Ishikawa (cell line): ENCODE results near the gene PLPPR1.

ENCODE experiments used
- CEBPB ChIP-seq: IDR thresholded peaks from 2 replicates; pipeline ENCODE4 v1.6.1; 2012
- CREB1 ChIP-seq: IDR thresholded peaks from 2 replicates; pipeline ENCODE4 v1.6.1; 2012; ENCODE audit warnings: low read depth
- EGR1 ChIP-seq: IDR thresholded peaks from 2 replicates; pipeline ENCODE4 v1.6.1; 2012
- EP300 ChIP-seq: IDR thresholded peaks from 2 replicates; pipeline ENCODE4 v1.6.1; 2012; ENCODE audit warnings: borderline replicate concordance
- FOXM1 ChIP-seq: IDR thresholded peaks from 2 replicates; pipeline ENCODE4 v1.6.1; 2012; ENCODE audit warnings: low read depth, borderline replicate concordance
- MAX ChIP-seq: IDR thresholded peaks from 2 replicates; pipeline ENCODE4 v1.6.1; 2012
- NFIC ChIP-seq: IDR thresholded peaks from 2 replicates; pipeline ENCODE4 v1.6.1; 2012
- RAD21 ChIP-seq: IDR thresholded peaks from 2 replicates; pipeline ENCODE4 v1.6.1; 2012; ENCODE audit warnings: low read depth
- REST ChIP-seq: IDR thresholded peaks from 2 replicates; pipeline ENCODE4 v1.6.1; 2012; ENCODE audit warnings: low read depth, mild to moderate bottlenecking
- TAF1 ChIP-seq: IDR thresholded peaks from 2 replicates; pipeline ENCODE4 v1.6.1; 2012; ENCODE audit warnings: low read depth, mild to moderate bottlenecking
- TCF12 ChIP-seq: IDR thresholded peaks from 2 replicates; pipeline ENCODE4 v1.6.1; 2012; ENCODE audit warnings: low read depth
- TEAD4 ChIP-seq: IDR thresholded peaks from 2 replicates; pipeline ENCODE4 v1.6.1; 2012
- YY1 ChIP-seq: IDR thresholded peaks from 2 replicates; pipeline ENCODE4 v1.6.1; 2012; ENCODE audit warnings: low read depth
- ZBTB7A ChIP-seq: IDR thresholded peaks from 2 replicates; pipeline ENCODE4 v1.6.1; 2012; ENCODE audit warnings: low read depth
- TF ChIP-seq, protein P1 (sequence below): IDR thresholded peaks from 2 replicates; pipeline ENCODE4 v1.6.1; 2012

Gene PLPPR1

GRCh38 chr9:101029315-101030085, 973 bp downstream of the PLPPR1 start:
- TF ChIP-seq RAD21 (no peak), TEAD4 (no peak), NFIC (no peak), REST (no peak), CEBPB (no peak), YY1 (no peak), FOXM1 (no peak), TAF1 (no peak), MAX (no peak)
- TF ChIP-seq, protein P1, sequence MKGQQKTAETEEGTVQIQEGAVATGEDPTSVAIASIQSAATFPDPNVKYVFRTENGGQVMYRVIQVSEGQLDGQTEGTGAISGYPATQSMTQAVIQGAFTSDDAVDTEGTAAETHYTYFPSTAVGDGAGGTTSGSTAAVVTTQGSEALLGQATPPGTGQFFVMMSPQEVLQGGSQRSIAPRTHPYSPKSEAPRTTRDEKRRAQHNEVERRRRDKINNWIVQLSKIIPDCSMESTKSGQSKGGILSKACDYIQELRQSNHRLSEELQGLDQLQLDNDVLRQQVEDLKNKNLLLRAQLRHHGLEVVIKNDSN, result no peak

GRCh38 chr9:101030086-101030391, 1.5 kb downstream of the PLPPR1 start:
- TF ChIP-seq, protein P1, result no peak
- TF ChIP-seq EGR1 (no peak), EP300 (no peak), ZBTB7A (no peak), MAX (no peak), REST (no peak), RAD21 (no peak), TAF1 (no peak), NFIC (no peak), FOXM1 (no peak), CREB1 (no peak), TCF12 (no peak), CEBPB (no peak), TEAD4 (no peak), YY1 (no peak)

DNA sequence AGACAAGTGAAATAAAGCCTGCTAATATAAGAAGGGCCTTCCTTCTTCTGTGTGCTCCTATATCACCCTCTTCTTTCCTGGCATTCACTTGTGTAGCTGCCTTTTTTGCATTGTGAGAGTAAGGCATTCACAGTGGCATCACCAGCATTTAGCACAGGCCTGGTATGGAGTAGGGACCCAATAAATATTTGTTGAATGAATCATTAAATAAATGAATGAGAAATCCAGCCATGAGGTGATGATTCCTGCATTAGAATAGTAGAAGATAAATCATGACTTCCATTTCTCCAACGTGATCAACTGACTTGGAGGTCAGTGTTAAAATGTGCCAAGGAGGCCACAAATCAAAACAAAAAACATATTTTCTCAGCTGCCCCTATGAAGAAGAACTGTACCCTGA, 3.9 kb downstream of the PLPPR1 start:
- TF ChIP-seq TAF1, result no peak
- TF ChIP-seq EP300, result no peak
- no peak for TF ChIP-seq REST
- TF ChIP-seq TCF12, result no peak
- no peak for TF ChIP-seq MAX
- TF ChIP-seq YY1, result no peak
- TF ChIP-seq FOXM1, result no peak
- TF ChIP-seq RAD21, result no peak
- TF ChIP-seq ZBTB7A, result no peak
- no peak for TF ChIP-seq CREB1
- TF ChIP-seq EGR1, result no peak
- TF ChIP-seq NFIC, result no peak
- TF ChIP-seq, protein P1, result no peak
- no peak for TF ChIP-seq CEBPB
- TF ChIP-seq TEAD4, result no peak

DNA sequence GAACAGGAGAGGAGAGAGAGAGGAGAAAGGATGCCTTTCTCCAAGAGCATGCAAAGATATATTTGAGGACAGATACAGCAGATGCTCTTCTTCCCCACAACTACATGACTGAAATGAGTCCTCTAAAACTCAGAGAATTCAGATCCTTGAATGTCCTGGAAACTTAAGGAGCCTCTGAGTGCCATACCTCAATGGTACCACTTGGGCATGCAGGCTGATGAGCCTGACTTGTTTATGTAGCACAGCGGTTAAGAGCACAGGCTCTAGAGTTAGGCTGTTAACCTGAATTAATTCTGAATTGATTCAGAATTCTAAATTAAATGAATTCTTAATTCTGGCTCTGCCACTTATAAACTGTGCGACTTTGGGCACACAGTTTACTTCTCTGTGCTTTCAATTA, 5.7 kb downstream of the PLPPR1 start:
- TF ChIP-seq YY1, result no peak
- TF ChIP-seq REST, result no peak
- no peak for TF ChIP-seq EP300
- TF ChIP-seq TAF1, result no peak
- no peak for TF ChIP-seq MAX
- TF ChIP-seq RAD21, result no peak
- no peak for TF ChIP-seq TEAD4
- TF ChIP-seq TCF12, result no peak
- TF ChIP-seq FOXM1, result no peak
- no peak for TF ChIP-seq ZBTB7A
